HG03460 (cell line): ENCODE measurements around the gene SCLT1.
A peak's percentile ranks its signal among the peaks of the same experiment; 100 is the strongest.

ENCODE experiments used
- ATAC-seq: cut with Tn5 transposase; IDR thresholded peaks from one replicate; pipeline ENCODE4 v1.9.1; 2021; ENCODE audit not compliant: unreplicated experiment

The SCLT1 gene

DNA sequence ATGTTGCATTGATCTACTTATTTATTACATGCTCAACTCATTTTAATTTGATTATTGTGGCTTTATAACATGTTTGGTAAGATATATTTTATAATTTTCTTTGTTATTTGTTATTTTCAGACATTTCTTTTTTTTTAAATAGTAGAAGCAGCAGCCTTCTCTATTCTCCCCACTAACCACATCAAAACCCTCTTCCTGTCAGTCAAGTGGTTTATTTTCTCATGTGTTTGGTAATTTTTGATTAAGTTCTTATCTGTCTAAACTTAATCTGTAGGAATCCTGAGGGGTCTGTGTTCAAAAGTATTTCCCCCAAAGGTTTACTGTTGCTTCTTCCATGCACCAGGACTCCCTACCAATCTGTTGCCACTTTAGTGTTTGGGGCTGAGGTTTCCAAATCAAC lies 131.9 kb downstream of the SCLT1 start:
- ATAC-seq, result no peak

DNA sequence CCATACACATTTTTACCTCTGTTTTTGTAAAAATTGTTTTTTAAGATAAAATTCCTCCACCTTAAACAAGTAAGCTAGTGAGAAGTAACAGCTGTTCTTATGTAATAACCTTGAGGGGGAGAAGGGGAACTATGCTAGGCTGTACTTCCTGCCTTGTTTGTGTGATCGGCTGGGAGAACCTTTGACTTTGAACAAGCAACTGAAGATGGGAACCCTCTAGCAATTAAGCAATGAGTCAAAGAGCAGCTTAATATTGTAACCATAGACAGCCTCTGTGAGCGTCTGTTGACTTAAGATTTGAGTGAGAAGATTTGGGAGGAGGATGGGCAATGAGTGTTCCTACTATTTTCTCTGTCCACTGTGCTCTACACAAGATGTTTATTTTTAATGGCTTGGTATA lies 135.1 kb downstream of the SCLT1 start:
- no peak for ATAC-seq

DNA sequence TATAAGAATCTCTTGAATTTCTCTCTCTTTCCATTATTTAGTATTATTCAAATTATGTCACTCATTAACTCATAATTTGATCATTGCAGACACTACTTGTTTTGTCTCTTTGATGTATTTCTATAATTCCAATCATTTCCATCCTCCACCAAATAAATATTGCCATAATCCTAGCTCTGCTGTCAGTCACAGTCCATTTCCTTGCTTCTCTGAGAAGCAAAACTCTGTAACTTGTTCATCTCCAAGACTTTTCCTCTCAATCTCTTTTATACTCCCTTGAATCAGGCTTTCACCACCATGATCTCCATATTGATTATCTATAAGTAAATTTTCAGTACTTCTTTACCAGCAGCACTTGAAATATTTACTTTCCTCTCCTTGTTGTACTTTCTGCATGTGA lies 135.9 kb downstream of the SCLT1 start:
- ATAC-seq, result no peak

DNA sequence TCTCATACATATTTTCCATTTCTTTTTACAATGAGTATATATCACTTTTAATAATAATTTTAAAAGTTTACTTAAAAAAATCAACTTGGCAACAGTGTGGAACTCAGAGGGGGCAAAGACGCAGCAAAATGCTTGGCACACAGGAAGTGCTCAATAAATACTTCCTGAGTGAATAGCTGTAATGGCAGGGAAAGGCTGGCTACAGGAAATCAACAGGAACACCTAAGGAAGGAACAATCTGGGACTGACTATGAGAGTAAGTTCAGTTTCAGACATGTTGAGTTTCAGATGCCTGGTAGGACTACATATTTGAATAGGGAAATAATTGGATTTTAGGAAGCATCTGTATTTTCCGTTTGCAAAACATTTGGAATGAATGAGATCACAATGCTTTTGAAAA lies 137.6 kb downstream of the SCLT1 start:
- ATAC-seq, result no peak

DNA sequence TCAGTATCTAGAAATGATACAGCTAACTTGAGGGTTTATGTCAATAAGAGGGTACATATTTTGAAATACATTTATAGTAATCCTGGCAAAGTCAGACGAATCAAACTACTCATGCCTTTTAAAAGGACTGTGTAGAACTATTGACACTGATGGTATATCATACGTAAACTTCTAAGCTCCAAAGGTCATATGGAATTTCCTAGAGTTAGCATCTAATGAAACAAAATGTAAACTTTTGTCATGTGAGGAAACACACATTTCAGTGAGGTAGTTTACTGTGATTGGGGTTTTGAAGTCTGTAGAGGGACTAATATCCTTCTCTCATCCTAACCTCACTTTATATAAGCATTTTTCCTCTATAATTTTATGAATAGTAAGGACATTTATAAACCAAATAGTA lies 138.4 kb downstream of the SCLT1 start:
- no peak for ATAC-seq

DNA sequence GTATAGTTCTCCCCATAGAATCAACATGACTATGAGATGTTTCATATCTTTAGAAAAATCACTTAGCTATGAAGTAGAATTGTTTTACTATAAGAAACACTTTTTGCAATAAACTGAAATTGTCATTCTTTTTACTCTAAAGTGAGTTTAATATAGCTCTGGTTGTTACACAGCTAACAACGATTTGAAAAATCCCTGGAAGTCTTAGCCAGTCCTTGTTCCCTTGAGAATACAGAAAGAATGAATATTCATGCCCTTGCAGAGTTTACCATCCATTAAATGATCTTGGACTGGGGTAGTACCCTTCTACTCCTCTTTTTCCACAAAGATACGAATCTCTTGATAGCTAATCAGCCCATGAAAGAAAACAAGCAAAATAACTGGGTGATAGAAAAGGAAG lies 142.0 kb downstream of the SCLT1 start:
- no peak for ATAC-seq

DNA sequence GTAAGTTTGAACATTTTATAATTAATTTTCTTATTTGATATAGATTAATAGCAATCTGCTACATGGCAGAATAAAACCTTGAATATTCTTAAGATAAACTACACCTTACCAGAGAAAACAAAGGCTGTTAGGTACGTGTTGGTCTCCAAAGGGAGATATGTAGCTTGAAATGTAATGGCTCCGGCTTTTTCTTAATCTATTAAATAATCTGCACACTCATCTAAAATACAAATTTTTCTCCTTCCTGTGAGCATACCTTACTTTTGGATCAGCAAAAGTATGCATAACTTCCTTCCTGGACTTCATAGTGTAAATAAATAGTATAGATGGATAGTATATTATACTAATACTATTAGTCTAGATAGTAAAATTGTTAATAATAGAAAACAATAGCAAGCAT lies 142.5 kb downstream of the SCLT1 start:
- no peak for ATAC-seq

DNA sequence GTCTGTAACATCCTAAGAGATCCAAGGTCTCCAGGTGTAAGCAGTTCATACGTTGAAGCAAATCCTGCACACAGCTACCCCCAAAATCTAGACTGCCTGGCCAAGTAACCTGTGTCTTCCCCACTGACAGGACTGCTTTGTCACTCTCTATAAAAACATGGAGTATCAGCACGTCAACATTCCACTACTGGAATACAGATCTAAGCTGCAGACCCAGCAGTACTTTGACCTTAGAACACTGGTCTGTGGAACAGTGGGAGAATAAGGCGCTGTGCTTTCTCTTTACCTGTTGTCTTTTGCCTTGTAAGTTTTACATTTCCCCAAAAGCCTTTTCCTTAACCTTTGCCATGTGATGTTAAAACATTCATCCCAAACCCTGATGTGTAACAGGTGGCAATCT lies 146.4 kb downstream of the SCLT1 start:
- no peak for ATAC-seq

DNA sequence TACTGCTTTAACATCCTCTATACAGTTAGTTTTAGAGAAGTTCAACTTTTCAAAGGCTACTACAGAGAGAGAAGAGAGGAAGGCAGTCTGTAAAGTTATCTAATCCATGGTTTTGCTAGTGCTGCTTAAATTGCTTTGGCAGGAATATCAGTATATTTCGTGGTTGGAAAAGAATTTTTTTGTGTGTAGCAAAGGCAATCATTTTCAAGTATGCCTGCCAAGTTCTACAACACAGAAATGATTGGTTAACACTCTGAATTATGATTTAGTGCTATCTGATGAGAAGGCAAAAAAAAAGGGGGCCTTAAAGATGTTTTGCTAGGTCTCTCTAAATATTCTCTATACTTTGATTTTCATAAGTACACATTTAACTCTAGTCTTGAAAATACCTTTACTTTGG lies 150.7 kb downstream of the SCLT1 start:
- ATAC-seq, result no peak

DNA sequence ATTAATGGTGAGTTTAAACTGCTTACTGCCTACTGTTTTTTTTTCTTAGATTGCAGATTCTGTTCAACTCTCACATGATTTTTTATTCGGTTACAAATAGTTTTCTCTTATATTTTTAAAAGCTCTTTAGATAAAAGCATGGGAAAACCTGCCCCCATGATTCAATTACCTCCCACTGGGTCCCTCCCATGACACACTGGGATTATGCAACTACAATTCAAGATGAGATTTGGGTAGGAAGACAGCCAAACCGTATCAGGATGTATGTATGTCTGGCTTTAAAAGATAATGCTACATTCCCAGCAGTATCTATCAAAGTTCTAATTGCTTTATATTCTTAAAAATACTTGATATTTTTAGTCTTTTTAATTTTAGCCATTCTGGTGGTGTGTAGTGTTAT lies 152.4 kb downstream of the SCLT1 start:
- ATAC-seq, result no peak

DNA sequence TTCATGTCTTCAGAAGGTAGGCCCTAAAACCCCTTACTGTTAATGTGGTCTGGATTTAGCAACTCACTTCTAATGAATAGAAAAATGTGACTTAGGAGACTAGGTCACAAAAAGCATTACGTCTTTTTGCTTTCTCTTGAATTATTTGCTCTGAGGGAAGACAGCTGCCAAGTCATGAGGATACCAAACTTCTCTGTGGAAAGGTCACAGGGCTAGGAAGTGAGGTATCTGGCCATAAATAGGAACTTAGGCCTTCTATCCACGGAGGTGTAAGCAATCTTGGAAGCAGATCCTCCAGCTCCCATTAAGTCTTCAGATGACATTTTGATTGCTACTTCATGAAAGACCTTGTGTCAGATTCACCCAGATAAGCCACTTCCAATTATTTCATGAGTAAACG lies 163.3 kb downstream of the SCLT1 start:
- no peak for ATAC-seq

DNA sequence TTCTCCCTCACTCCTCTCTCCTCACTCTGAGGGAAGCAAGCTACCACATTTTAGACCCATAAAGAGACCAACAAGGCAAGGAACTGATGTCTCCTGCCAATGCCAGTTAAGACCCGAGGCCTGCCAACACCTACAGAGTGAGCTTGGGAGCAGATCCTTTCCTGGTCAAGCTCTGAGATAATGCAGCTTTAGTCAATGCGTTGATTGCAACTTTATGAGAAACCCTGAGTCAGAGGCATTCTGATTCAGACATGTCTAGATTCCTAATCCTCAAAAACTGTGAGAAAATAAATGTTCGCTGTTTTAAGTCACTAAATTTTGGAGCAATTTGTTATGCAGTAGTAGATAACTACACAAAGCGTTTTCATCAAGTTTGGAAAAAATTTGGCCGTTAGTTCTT lies 168.4 kb downstream of the SCLT1 start:
- no peak for ATAC-seq

DNA sequence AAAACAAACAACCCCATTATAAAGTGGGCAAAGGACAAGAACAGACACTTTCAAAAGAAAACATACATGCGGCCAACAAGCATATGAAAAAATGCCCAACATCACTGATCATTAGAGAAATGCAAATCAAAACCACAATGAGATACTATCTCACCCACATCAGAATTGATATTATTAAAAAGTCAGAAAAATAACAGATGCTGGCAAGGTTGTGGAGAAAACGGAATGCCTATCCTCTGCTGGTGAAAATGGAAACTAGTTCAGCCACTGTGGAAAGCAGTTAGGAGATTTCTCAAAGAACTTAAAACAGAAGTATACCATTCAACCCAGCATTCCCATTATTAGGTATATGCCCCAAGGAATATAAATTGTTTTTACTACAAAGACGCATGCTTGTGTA lies 171.4 kb downstream of the SCLT1 start:
- no peak for ATAC-seq

DNA sequence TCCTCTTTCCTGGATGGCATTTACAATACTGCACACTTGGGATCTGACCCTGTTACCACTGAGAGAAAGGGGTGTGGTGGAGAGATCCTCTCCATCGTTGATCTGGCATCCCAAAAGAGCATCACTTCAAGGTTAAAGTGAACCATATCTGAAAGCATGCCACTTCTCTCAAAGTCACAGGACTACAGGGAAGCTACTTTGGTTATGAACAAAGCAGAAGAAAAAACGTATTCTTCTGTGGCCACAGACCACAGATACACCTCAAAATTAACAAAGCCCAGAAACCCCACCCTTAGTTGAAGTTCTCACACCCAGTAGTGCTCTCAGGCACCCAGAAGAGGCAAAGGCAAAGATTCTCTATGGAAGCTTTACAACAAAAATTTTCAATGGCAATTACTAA lies 175.6 kb downstream of the SCLT1 start:
- peak; percentile 67 for ATAC-seq

DNA sequence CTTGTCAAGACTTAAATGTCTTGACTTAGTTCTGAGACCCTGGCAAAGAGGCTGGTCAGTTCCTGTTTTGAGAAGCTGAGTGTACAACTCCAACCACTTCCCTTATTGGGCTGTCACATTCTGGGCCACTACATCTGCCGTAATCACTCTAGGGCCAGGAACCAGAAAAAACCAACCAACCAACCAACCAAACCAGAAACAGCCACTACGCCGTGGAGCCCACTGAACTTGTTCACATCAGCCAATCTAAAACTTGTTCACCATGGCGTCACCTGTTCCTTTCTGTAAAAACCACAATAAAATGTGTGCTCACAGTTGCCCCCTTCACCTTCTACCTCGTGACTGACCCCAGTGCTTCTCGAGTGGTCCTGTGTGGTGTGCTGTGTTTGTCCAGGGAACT lies 176.5 kb downstream of the SCLT1 start:
- ATAC-seq, result peak; percentile 79

DNA sequence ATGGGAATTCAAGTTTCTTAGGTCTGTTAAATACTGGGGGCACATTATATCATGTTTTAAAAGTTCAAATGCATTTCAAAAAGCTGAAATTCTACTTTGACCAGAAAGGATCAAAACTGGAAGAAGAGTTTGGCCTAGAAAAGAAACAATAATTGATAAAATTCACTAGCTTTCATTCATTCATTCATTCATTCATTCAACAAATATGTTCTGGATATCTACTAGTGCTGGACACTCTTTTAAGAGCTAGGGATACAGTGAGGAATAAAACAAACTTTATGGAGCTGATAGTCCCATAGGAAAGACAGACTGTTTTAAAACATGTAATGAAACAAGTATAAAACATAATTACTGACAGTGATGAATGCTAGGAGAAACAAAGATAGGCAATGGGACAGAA lies 177.8 kb downstream of the SCLT1 start:
- ATAC-seq, result no peak

DNA sequence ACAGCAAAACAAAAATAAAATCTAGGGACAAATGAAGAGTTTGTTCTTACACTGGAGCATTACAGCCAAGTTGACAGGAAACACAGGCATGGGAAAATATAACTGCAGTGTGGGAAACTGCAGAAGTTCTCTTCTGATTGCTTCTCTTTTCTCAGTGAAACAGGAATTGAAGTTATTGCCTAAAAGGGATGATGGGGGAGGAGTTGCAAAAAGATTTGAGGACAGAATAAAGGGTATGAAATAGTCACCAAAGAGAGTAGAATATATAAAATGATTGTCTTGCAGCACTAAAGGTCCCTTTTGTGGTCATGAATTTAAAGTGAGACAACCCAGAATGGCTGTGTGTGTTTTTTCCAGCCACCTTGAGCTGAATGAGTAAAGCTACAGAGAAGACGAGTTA lies 180.1 kb downstream of the SCLT1 start:
- no peak for ATAC-seq

DNA sequence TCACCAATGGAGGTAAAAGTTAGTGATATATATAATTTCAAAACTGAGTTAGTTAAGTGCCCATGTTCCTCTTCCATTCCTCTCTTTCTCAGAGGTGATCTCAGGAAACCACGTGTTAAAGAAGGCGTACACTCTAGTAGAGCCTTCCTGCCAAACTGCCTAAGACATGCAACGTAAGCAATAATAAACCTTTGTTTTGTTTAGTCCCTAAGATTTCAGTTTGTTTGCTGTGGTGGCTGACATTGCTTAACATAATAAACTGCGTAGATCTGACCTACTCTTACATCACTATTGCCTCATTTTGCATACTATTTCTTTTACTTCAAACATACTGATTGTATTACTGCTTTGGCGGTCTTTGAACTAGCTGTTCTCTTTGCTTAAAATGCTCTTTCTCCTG lies 184.6 kb downstream of the SCLT1 start:
- no peak for ATAC-seq

DNA sequence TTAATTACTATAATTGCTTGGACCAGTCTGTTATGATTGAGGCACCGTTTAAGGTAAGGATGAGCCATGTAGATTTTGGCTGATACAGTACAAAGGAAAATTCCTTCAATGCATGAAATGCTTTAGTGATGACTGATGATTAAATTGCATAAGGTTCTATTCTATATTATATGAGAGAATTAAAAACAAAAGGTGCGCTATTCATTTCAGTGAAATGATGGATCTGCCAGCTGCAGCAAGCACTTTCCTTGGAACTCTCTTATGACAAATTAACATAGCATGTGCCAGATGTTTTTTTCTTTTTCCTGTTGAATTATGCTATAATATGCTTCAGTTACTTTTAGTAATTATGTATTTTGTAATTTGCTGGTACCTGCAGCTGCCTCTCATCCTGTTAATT lies 185.4 kb downstream of the SCLT1 start:
- ATAC-seq, result no peak

DNA sequence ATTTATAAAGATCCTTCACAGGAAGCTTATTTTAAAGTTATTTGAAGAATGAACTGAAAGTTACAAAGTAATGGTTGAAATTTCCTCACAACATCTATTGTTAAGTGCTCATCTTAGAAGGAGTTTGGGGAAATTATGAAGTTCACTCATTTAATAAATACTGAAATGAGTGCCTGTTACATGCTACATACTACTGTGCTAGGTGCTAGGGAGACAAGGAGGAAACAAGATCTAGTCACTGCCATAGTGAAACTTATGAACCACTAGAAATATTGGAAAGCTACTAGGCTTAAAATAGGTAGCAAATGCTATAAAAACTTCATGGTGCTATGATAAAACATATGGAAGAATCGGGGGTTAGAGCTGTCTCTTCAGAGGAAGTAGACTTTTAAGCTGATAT lies 186.8 kb downstream of the SCLT1 start:
- no peak for ATAC-seq

DNA sequence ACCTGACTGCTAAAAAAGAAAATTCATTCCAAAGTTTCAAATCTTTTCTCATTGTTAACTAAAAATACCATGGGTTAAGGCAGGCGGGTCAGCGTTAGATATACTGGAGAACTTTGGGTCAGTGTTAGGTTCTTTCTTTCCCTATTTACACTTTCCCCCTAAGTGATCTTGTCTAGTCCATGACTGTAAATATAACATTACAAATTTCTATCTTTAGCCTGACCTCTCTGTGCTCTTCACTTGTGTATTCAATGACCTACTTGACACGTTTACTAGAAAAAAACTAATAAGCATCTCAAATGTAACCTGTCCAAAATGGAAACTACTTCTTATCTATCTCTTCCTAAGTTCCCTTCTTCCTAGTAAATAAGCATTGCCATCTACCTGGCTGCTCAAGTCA lies 188.5 kb downstream of the SCLT1 start:
- no peak for ATAC-seq

DNA sequence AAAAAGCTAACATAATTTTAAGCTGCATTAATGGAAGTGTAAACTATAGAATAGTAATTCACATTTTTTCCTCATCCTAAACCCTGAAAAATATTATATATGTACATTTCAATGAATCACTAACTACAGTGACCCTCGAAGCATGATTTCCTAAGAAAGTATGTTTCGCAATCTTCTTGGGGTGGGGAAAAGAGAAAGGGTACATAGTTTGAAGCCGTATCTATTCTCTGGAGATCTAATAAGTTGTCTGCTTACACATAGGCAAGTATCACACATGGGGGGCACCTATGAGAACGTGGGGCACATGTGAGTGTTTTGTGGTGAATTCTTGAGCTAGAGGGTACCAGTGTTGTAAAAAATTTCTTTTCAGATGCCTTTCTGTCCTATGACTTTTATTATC lies 212.7 kb downstream of the SCLT1 start:
- ATAC-seq, result no peak

DNA sequence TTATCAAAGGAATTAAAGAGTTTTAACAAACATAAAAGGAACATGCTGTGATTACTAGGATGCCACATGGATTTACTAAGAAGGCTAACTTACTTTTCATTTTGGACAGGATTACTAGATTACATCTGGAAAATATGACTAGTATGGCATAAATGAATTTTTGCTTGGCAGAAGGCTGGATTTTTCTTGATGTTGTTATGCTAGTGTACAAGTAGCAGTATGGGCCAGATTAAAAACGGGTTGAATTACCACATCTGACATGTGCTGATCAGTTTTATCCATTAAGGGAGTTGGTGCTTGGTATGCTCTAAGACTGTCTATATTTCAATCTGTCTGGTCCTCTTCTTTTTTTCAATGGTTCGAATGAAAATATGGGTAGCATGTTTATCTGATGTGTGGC lies 213.4 kb downstream of the SCLT1 start:
- no peak for ATAC-seq

DNA sequence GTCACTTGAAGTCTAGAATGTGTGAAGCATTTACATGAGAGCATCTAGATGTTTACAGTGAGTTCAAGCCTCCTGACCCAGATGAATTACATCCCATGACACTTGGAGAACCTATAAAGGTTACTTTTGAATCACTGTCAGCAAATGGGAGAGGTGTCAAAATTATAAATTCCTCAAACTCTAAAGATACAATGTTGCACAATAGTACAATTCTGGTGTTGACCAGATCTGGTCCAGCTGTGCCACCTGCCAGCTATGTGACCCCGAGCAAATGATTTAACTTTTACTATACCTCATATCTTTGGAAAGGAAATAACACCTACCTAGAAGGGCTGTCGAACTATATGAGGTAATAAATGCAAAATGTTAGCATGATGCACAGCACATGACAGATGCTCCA lies 214.1 kb downstream of the SCLT1 start:
- ATAC-seq, result no peak
